Right ventricle myocardium superior (tissue), 1 donor: ENCODE results near the gene ITSN1. TPM values are rescaled to one million over a fixed set of nuclear protein-coding genes. Genes with fewer than 3 reads are reported as not detected.

Source experiments
- ATAC-seq: fragments of 200-7000 bp; cut with Tn5 transposase; one replicate; pipeline ENCODE4 v1.9.1; 2020; ENCODE audit warnings: mild to moderate bottlenecking; ENCODE audit not compliant: poor library complexity
- DNase-seq: peaks from one replicate; pipeline ENCODE4 v3.0.0-alpha.2; 2020
- intact Hi-C: fragments of 100-400 bp; cut with DNase I; formaldehyde crosslinking; loops from one replicate; pipeline ENCODE4 v1.11.2; 2022
- total RNA-seq: library from RNA; stranded (reverse); fragmentation: NEBNext Ultra II Directional; extraction: Animal tissue kit (Norgen Biotek cat#: 25700); gene quantifications from one replicate; pipeline ENCODE4 v1.2.1, GENCODE V29; 2021
- donor health status: DM: no; HTN: yes; CAD: no; lungs with severe emphysema.

ITSN1 gene
- total RNA-seq, 1 donor from 2014 or later: 41.8 TPM

DNA sequence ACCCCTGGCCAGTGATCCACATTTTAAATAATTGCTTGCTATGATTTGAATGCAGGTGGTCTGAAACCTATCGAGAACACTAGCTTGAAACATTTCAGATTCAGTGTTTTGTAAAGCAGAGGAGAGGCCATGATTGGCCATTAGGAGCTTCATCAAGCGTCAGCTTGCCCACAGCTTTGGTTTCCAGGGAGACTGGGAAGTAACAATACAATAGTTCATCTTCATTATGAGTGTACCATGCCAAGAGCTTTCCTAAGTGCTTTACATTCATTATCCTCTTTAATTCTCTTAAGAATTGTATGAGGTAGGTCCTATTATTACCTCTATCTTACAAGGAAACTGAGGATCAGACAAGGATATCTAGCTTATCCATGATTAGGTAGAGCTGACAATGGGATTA, 301.0 kb downstream of the ITSN1 start:
- no peak for DNase-seq
- no peak for ATAC-seq
- intact Hi-C loops: loop anchor here (10.0 kb wide), 2 partner anchors 242 to 302 kb away; no protein-coding TSS in a partner anchor

DNA sequence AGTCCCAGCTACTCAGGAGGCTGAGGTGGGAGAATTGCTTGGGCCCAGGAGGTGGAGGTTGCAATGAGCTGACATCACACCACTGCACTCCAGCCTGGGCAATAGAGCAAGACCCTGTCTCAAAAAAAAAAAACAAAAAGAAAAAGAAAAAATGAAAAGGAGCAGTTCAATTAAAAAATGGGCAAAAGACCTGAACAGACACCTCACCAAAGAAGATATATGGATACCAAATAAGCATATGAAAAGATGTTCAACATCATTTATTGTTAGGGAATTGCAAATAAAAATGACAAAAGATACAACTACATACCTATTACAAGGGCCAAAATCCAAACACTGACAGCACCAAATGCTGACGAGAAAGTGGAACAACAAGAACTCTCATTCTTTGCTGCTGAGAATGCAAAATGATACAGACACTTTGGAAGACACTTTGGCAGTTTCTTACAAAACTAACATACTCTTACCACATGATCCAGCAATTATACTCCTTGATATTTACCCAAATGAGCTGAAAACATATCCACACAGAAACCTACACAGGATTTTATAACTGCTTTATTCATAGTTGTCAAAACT, 302.0 kb downstream of the ITSN1 start:
- intact Hi-C loops: loop anchor here (10.0 kb wide), 2 partner anchors 241 to 301 kb away; no protein-coding TSS in a partner anchor
- no peak for DNase-seq
- no peak for ATAC-seq

DNA sequence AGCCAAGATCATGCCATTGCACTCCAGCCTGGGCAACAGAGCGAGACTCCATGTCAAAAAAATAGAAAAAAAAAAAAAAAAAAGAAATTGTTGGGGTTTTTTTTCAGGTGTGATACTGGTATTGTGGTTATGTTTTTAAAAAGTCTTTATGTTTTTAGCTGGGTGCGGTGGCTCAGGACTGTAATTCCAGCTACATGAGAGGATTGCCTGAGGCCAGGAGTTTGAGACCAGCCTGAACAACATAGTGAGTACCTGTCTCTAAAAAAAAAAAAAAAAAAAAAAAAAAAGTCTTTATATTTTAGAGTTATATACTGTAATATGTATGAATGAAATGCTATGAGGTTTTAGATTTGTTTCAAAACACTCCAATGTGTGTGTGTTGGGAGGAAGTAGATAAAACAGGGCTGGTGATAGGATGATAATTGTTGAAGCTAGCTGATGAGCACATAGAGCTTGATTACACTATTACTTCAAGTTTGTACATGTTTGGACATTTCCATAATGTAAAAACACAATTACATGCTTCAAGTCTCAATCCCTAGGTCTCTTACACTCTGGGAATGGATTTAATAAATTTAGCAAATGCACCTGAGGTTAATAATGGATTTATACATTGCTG, 303.5 kb downstream of the ITSN1 start:
- no peak for DNase-seq
- intact Hi-C loops: loop anchor here (10.0 kb wide), 2 partner anchors 239 to 299 kb away; no protein-coding TSS in a partner anchor
- ATAC-seq: no peak

DNA sequence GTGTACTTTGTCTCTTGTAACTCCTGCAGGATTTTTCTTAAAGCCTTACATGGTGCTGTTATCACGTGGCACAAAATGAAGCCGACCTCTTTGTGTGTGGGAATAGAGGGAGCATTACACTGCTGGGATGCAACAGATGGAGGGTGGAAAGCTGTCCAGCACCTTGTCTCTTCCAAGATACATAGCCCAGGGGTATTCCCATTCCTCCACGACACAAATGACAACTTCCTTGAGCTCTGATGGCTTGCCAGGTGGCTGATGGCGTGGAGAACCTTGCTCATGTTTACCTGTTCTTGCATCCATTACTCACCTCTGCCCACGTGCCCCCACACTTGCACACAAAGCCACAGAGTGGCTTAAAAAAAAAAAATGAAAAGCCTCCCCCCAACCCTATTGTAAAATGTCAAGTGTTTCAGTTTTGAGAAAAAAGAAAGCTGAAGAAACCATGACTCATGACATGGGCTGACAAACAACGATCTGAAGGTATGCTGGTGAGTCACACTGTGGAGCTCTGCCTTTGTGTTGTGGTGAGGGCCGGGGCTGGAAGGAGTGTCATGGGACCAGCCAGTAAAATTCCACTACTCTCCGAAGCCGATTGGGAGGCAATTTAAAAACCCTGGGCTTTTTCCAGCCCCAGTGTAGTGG, 305.3 kb downstream of the ITSN1 start:
- intact Hi-C loops: loop anchor here (10.0 kb wide), 2 partner anchors 237 to 297 kb away; no protein-coding TSS in a partner anchor
- ATAC-seq: peak; percentile 92
- DNase-seq: peak; percentile 61

DNA sequence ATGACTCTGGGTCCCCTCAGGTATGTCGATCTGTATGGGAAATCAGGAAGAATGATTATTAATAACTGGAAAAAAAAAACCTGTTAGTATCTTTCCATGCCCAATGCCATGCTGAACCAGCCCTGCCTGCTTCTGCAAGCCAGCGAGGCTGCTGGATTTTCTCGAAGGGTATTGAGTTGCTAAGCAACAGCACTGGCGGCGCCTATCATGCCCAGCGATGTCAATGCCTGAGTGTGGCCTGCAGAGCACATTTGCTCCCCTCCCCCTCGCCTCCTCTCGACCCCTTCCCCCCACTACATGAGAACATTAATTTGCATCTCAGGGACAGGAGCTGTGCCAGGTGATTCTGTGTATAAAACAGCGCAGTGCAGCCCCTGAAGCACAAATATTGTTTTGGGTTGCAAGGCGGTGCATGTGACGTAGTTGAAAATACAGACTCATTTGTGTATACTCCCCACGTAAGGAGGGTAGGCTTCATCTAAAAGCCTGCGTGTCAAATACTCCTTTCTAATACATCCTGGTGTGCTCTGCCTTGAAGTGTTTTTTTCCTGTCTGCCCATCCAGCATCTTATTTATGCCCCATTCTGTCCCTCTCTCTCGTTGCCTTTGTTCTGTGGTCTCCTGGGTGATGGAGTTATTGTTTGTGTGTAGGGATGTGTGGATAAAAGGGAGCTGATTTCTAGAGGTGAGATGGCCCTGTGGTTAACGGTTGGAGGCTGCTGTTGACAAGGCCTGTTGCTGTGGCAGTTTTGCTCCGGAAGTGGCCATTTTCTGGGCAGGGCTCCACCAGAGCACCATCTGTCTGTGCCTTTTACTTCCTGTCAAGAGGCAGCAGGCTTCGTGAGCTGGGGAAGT, 306.0 kb downstream of the ITSN1 start:
- ATAC-seq (peak; percentile 80), DNase-seq (peak; percentile 64)
- intact Hi-C loops: loop anchor here (10.0 kb wide), 2 partner anchors 236 to 296 kb away; no protein-coding TSS in a partner anchor

DNA sequence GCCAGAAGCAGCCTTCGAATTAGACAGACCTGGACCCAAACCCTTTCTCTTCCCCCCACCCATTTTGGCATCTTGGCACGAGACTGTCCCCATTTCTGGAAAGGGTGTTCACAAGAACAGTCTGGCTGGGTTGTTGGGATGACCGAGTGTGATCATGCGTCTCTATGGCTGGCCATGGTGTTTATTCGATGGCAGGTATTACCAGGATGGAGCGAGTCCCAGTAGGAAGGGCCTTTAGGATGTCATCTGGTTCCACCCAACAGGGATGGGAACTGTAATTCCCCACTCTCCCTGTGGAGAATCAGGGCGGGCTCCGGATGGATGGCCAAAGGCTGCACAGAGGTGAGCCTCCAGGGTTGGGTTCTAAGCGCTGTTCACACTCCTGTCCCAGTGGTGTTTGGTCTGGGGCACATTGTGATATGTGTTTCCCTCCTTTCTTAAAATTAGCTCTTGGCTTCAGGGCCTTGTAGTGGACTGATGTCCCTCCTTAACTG, 306.7 kb downstream of the ITSN1 start:
- DNase-seq (no peak), ATAC-seq (peak; percentile 5)
- intact Hi-C loops: loop anchor here (10.0 kb wide), 2 partner anchors 236 to 296 kb away; no protein-coding TSS in a partner anchor

Other genes starting within 250 kb of the ITSN1 start
- 34.0 TPM for gene IFNGR2, start 239.1 kb upstream of the ITSN1 start, total RNA-seq
- gene TMEM50B, start 162.5 kb upstream of the ITSN1 start, total RNA-seq: 33.9 TPM
- 5.7 TPM for gene DNAJC28, start 150.8 kb upstream of the ITSN1 start, total RNA-seq
- gene GART, start 100.4 kb upstream of the ITSN1 start, total RNA-seq: 38.0 TPM
- 123 TPM for gene SON, start 99.5 kb upstream of the ITSN1 start, total RNA-seq
- gene DONSON, start 53.8 kb upstream of the ITSN1 start, total RNA-seq: 5.1 TPM
- gene CRYZL1, start 760 bp upstream of the ITSN1 start, total RNA-seq: 24.7 TPM